WTC11 (cell line): ENCODE results near the gene PLXNB1. TPM values are rescaled to one million over a fixed set of nuclear protein-coding genes. Genes with fewer than 3 reads are reported as not detected.
A peak's percentile ranks its signal among the peaks of the same experiment; 100 is the strongest.

Source experiments
- ATAC-seq: fragments of 200-7000 bp; cut with Tn5 transposase; 2 replicates; pipeline ENCODE4 v1.10.0; 2021; ENCODE audit warnings: mild to moderate bottlenecking, moderate library complexity
- CTCF ChIA-PET: fragments of 300-600 bp; sonication (Branson Sonifier 250); formaldehyde crosslinking; loops from one replicate; lab custom pipeline; 2021; ENCODE audit warnings: antibody characterized with exemption; lab: Charles Lee
- POLR2A ChIA-PET: fragments of 350-600 bp; sonication (Branson Sonifier 250); formaldehyde crosslinking; loops from one replicate; lab custom pipeline; 2021; ENCODE audit warnings: antibody characterized with exemption; lab: Charles Lee
- DNase-seq: peaks from one replicate; pipeline ENCODE4 v3.0.0; 2021; ENCODE audit warnings: low spot score
- H3K27ac Mint-ChIP-seq: 2 replicates; pipeline ENCODE4 v1.8.0; 2021; ENCODE audit warnings: mixed read lengths
- H3K27me3 Mint-ChIP-seq: 2 replicates; pipeline ENCODE4 v1.8.0; 2021; ENCODE audit warnings: low read depth, mild to moderate bottlenecking, moderate library complexity, mixed read lengths
- H3K36me3 Mint-ChIP-seq: 2 replicates; pipeline ENCODE4 v1.8.0; 2021; ENCODE audit warnings: mixed read lengths
- H3K4me1 Mint-ChIP-seq: 2 replicates; pipeline ENCODE4 v1.8.0; 2022; ENCODE audit warnings: mixed read lengths
- H3K4me3 Mint-ChIP-seq: 2 replicates; pipeline ENCODE4 v1.8.0; 2021; ENCODE audit warnings: mild to moderate bottlenecking, moderate library complexity, mixed read lengths
- H3K9me3 Mint-ChIP-seq: 2 replicates; pipeline ENCODE4 v1.8.0; 2021; ENCODE audit warnings: mixed read lengths
- ARID4B ChIP-seq: sonication (generic); formaldehyde crosslinking; IDR thresholded peaks from 2 replicates; pipeline ENCODE4 v1.8.0; 2023; ENCODE audit warnings: missing genetic modification reagents, mild to moderate bottlenecking, borderline replicate concordance
- ERG ChIP-seq: fragments of 250-450 bp; sonication (Bioruptor Pico); IDR thresholded peaks from 2 replicates; pipeline ENCODE4 v1.8.0; 2021; ENCODE audit warnings: mild to moderate bottlenecking
- HMGA2 ChIP-seq: fragments of 250-450 bp; sonication (Bioruptor Pico); IDR thresholded peaks from 2 replicates; pipeline ENCODE4 v1.4.0; 2021; ENCODE audit warnings: mild to moderate bottlenecking, moderate library complexity
- NR3C1 ChIP-seq: sonication (generic); formaldehyde crosslinking; conservative IDR thresholded peaks from 2 replicates; pipeline ENCODE4 v1.8.1; 2023; ENCODE audit warnings: low read depth, mild to moderate bottlenecking, missing genetic modification reagents
- PRRX2 ChIP-seq: fragments of 250-450 bp; sonication (Bioruptor Pico); IDR thresholded peaks from 2 replicates; pipeline ENCODE4 v1.8.0; 2021; ENCODE audit warnings: mild to moderate bottlenecking
- SMAD3 ChIP-seq: sonication (generic); formaldehyde crosslinking; IDR thresholded peaks from 2 replicates; pipeline ENCODE4 v1.8.0; 2022; ENCODE audit warnings: missing genetic modification reagents, mild to moderate bottlenecking, borderline replicate concordance
- SOX15 ChIP-seq: fragments of 250-450 bp; sonication (Bioruptor Pico); IDR thresholded peaks from 2 replicates; pipeline ENCODE4 v1.9.0; 2021; ENCODE audit warnings: mild to moderate bottlenecking
- TEAD1 ChIP-seq: sonication (generic); formaldehyde crosslinking; IDR thresholded peaks from 2 replicates; pipeline ENCODE4 v1.8.0; 2022; ENCODE audit warnings: mild to moderate bottlenecking, missing genetic modification reagents
- ZNF121 ChIP-seq: sonication (generic); formaldehyde crosslinking; IDR thresholded peaks from 2 replicates; pipeline ENCODE4 v1.8.0; 2023; ENCODE audit warnings: missing genetic modification reagents
- ZNF232 ChIP-seq: sonication (generic); formaldehyde crosslinking; IDR thresholded peaks from 2 replicates; pipeline ENCODE4 v1.8.0; 2022; ENCODE audit warnings: mild to moderate bottlenecking, missing genetic modification reagents
- ZNF263 ChIP-seq: sonication (generic); formaldehyde crosslinking; IDR thresholded peaks from 2 replicates; pipeline ENCODE4 v1.8.1; 2022; ENCODE audit warnings: low read depth, mild to moderate bottlenecking, moderate library complexity, missing genetic modification reagents
- ZNF396 ChIP-seq: fragments of 250-450 bp; sonication (Bioruptor Pico); IDR thresholded peaks from 2 replicates; pipeline ENCODE4 v1.8.0; 2021; ENCODE audit warnings: mild to moderate bottlenecking, moderate library complexity, borderline replicate concordance
- total RNA-seq: library from RNA; stranded (reverse); gene quantifications from 3 replicates; pipeline ENCODE4 v1.2.3, GENCODE V29; 2021
- TF ChIP-seq, protein P1 (sequence below): sonication (generic); formaldehyde crosslinking; conservative IDR thresholded peaks from 2 replicates; pipeline ENCODE4 v1.8.1; 2023; ENCODE audit warnings: mild to moderate bottlenecking, low read depth, missing genetic modification reagents, moderate library complexity
- TF ChIP-seq, protein P2 (sequence below): sonication (generic); formaldehyde crosslinking; IDR thresholded peaks from 2 replicates; pipeline ENCODE4 v1.8.0; 2022; ENCODE audit warnings: missing genetic modification reagents
- TF ChIP-seq, protein P3 (sequence below): sonication (generic); formaldehyde crosslinking; IDR thresholded peaks from 2 replicates; pipeline ENCODE4 v1.8.0; 2022; ENCODE audit warnings: mild to moderate bottlenecking, missing genetic modification reagents
- TF ChIP-seq, protein P4 (sequence below): fragments of 250-450 bp; sonication (Bioruptor Pico); IDR thresholded peaks from 2 replicates; pipeline ENCODE4 v1.9.0; 2021; ENCODE audit warnings: mild to moderate bottlenecking, borderline replicate concordance
- TF ChIP-seq, protein P5 (sequence below): sonication (generic); formaldehyde crosslinking; IDR thresholded peaks from 2 replicates; pipeline ENCODE4 v1.8.0; 2022; ENCODE audit warnings: mild to moderate bottlenecking, missing genetic modification reagents

Gene PLXNB1
- total RNA-seq, 1 experiment from 2014 or later = 143 TPM

GRCh38 chr3:48470286-48470685 is 40.4 kb upstream of the PLXNB1 start:
- TF ChIP-seq, protein P1, sequence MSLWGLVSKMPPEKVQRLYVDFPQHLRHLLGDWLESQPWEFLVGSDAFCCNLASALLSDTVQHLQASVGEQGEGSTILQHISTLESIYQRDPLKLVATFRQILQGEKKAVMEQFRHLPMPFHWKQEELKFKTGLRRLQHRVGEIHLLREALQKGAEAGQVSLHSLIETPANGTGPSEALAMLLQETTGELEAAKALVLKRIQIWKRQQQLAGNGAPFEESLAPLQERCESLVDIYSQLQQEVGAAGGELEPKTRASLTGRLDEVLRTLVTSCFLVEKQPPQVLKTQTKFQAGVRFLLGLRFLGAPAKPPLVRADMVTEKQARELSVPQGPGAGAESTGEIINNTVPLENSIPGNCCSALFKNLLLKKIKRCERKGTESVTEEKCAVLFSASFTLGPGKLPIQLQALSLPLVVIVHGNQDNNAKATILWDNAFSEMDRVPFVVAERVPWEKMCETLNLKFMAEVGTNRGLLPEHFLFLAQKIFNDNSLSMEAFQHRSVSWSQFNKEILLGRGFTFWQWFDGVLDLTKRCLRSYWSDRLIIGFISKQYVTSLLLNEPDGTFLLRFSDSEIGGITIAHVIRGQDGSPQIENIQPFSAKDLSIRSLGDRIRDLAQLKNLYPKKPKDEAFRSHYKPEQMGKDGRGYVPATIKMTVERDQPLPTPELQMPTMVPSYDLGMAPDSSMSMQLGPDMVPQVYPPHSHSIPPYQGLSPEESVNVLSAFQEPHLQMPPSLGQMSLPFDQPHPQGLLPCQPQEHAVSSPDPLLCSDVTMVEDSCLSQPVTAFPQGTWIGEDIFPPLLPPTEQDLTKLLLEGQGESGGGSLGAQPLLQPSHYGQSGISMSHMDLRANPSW (CRISPR knock-in tag) = no peak
- no peak for TF ChIP-seq NR3C1
- no peak for TF ChIP-seq SMAD3 (CRISPR knock-in tag)
- TF ChIP-seq ARID4B (CRISPR knock-in tag) = no peak
- TF ChIP-seq ZNF396 (CRISPR knock-in tag) = no peak
- TF ChIP-seq, protein P2, sequence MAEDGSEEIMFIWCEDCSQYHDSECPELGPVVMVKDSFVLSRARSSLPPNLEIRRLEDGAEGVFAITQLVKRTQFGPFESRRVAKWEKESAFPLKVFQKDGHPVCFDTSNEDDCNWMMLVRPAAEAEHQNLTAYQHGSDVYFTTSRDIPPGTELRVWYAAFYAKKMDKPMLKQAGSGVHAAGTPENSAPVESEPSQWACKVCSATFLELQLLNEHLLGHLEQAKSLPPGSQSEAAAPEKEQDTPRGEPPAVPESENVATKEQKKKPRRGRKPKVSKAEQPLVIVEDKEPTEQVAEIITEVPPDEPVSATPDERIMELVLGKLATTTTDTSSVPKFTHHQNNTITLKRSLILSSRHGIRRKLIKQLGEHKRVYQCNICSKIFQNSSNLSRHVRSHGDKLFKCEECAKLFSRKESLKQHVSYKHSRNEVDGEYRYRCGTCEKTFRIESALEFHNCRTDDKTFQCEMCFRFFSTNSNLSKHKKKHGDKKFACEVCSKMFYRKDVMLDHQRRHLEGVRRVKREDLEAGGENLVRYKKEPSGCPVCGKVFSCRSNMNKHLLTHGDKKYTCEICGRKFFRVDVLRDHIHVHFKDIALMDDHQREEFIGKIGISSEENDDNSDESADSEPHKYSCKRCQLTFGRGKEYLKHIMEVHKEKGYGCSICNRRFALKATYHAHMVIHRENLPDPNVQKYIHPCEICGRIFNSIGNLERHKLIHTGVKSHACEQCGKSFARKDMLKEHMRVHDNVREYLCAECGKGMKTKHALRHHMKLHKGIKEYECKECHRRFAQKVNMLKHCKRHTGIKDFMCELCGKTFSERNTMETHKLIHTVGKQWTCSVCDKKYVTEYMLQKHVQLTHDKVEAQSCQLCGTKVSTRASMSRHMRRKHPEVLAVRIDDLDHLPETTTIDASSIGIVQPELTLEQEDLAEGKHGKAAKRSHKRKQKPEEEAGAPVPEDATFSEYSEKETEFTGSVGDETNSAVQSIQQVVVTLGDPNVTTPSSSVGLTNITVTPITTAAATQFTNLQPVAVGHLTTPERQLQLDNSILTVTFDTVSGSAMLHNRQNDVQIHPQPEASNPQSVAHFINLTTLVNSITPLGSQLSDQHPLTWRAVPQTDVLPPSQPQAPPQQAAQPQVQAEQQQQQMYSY (CRISPR knock-in tag) = no peak
- no peak for TF ChIP-seq ZNF263 (CRISPR knock-in tag)
- TF ChIP-seq, protein P3, sequence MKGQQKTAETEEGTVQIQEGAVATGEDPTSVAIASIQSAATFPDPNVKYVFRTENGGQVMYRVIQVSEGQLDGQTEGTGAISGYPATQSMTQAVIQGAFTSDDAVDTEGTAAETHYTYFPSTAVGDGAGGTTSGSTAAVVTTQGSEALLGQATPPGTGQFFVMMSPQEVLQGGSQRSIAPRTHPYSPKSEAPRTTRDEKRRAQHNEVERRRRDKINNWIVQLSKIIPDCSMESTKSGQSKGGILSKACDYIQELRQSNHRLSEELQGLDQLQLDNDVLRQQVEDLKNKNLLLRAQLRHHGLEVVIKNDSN (CRISPR knock-in tag) = no peak
- TF ChIP-seq, protein P4, sequence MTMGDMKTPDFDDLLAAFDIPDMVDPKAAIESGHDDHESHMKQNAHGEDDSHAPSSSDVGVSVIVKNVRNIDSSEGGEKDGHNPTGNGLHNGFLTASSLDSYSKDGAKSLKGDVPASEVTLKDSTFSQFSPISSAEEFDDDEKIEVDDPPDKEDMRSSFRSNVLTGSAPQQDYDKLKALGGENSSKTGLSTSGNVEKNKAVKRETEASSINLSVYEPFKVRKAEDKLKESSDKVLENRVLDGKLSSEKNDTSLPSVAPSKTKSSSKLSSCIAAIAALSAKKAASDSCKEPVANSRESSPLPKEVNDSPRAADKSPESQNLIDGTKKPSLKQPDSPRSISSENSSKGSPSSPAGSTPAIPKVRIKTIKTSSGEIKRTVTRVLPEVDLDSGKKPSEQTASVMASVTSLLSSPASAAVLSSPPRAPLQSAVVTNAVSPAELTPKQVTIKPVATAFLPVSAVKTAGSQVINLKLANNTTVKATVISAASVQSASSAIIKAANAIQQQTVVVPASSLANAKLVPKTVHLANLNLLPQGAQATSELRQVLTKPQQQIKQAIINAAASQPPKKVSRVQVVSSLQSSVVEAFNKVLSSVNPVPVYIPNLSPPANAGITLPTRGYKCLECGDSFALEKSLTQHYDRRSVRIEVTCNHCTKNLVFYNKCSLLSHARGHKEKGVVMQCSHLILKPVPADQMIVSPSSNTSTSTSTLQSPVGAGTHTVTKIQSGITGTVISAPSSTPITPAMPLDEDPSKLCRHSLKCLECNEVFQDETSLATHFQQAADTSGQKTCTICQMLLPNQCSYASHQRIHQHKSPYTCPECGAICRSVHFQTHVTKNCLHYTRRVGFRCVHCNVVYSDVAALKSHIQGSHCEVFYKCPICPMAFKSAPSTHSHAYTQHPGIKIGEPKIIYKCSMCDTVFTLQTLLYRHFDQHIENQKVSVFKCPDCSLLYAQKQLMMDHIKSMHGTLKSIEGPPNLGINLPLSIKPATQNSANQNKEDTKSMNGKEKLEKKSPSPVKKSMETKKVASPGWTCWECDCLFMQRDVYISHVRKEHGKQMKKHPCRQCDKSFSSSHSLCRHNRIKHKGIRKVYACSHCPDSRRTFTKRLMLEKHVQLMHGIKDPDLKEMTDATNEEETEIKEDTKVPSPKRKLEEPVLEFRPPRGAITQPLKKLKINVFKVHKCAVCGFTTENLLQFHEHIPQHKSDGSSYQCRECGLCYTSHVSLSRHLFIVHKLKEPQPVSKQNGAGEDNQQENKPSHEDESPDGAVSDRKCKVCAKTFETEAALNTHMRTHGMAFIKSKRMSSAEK (CRISPR knock-in tag) = no peak
- TF ChIP-seq ERG = no peak
- no peak for TF ChIP-seq TEAD1 (CRISPR knock-in tag)
- TF ChIP-seq SOX15 = no peak
- TF ChIP-seq PRRX2 (CRISPR knock-in tag) = no peak
- TF ChIP-seq ZNF232 = no peak
- no peak for TF ChIP-seq ZNF121 (CRISPR knock-in tag)
- TF ChIP-seq HMGA2 (CRISPR knock-in tag) = no peak
- TF ChIP-seq, protein P5, sequence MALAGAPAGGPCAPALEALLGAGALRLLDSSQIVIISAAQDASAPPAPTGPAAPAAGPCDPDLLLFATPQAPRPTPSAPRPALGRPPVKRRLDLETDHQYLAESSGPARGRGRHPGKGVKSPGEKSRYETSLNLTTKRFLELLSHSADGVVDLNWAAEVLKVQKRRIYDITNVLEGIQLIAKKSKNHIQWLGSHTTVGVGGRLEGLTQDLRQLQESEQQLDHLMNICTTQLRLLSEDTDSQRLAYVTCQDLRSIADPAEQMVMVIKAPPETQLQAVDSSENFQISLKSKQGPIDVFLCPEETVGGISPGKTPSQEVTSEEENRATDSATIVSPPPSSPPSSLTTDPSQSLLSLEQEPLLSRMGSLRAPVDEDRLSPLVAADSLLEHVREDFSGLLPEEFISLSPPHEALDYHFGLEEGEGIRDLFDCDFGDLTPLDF (CRISPR knock-in tag) = no peak
- H3K4me1 Mint-ChIP-seq = peaks cover 34% of the 10 kb centered on the region
- no peaks in the 10 kb centered on the region for H3K9me3 Mint-ChIP-seq
- ChIA-PET CTCF (interaction anchor here (1.0 to 2.8 kb wide), 4 partner anchors 34 to 79 kb away, joined by 3 to 10 read pairs (median 4); no protein-coding TSS in a partner anchor), POLR2A (no interaction called here)
- H3K27ac Mint-ChIP-seq = peak overlapping the region; percentile 79; the same call in 1 of the 2 replicates
- H3K4me3 Mint-ChIP-seq = no peak overlapping the region
- no peaks in the 10 kb centered on the region; the same call in 1 of the 2 replicates for H3K27me3 Mint-ChIP-seq
- H3K36me3 Mint-ChIP-seq = peaks cover 19% of the 10 kb centered on the region; the same call in 1 of the 2 replicates
- DNase-seq = no peak
- ATAC-seq = no peak
